ENCODE measurements around the gene PITPNC1.
A peak's percentile ranks its signal among the peaks of the same experiment; 100 is the strongest.

PITPNC1 gene

GRCh38 chr17:67656494-67657203, 279.6 kb downstream of the PITPNC1 start:
- Mint-ChIP-seq H3K27ac (no peak overlapping the region), H3K27me3 (no peaks in the 10 kb centered on the region), H3K4me3 (no peak overlapping the region), H3K9me3 (peaks cover 19% of the 10 kb centered on the region), H3K36me3 (ENCODE audit: low read depth) (peaks cover 39% of the 10 kb centered on the region), H3K4me1 (peaks cover 4% of the 10 kb centered on the region)
- DNase-seq (no peak), ATAC-seq (no peak)

DNA sequence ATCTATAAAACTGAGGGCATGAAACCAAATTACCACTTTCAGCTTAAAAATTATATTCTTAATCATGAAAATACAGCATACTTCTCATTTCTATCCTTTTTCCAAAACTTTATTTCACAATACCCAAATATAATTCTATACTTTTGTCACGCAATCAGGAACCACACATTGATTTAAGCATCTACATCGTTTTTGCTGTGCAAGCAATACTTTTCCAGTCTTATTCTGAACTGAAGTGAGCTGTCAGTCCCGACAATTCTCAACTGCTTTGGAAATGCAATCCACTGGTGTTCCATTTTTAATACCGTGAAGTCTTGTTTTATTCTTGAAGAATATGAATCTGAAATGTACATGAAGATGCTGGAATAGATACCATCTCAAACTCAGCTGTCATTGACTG, 280.5 kb downstream of the PITPNC1 start:
- Mint-ChIP-seq H3K36me3 (ENCODE audit: low read depth) (peaks cover 42% of the 10 kb centered on the region), H3K4me1 (peaks cover 4% of the 10 kb centered on the region), H3K27me3 (no peaks in the 10 kb centered on the region)

DNA sequence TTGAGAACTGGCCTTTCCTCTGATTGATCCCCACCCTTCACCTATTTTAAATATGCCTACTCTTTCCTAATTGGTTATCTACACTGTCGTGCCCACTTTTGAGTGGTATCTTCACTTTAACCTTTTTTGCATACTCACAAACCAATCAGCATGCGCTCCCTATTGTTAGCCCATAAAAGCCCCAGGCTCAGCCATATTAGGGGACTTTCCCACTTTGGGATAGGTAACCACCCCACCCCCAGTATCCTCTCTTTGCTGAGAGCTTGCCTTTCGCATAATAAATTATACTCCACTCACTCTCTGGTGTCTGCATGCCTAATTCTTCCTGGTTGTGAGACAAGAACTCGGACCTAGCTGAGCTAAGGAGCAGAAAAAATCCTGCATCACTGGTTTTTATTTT, 281.2 kb downstream of the PITPNC1 start:
- ATAC-seq (no peak), DNase-seq (no peak)
- H3K4me1 Mint-ChIP-seq = peaks cover 4% of the 10 kb centered on the region
- peaks cover 43% of the 10 kb centered on the region for H3K36me3 Mint-ChIP-seq (ENCODE audit: low read depth)
- no peak overlapping the region for H3K27ac Mint-ChIP-seq
- no peak overlapping the region for H3K4me3 Mint-ChIP-seq
- peaks cover 19% of the 10 kb centered on the region for H3K9me3 Mint-ChIP-seq
- no peaks in the 10 kb centered on the region for H3K27me3 Mint-ChIP-seq

More for the DNA sequence above, 280.5 kb downstream of the PITPNC1 start:
- H3K4me3 Mint-ChIP-seq = no peak overlapping the region
- no peak for ATAC-seq
- peaks cover 19% of the 10 kb centered on the region for H3K9me3 Mint-ChIP-seq
- DNase-seq = no peak
- H3K27ac Mint-ChIP-seq = no peak overlapping the region

- no peaks in the 10 kb centered on the region for H3K27me3 Mint-ChIP-seq
- ATAC-seq (no peak), DNase-seq (no peak)
- peaks cover 4% of the 10 kb centered on the region for H3K4me1 Mint-ChIP-seq
- peaks cover 19% of the 10 kb centered on the region for H3K9me3 Mint-ChIP-seq
- H3K4me3 Mint-ChIP-seq = no peak overlapping the region
- peaks cover 38% of the 10 kb centered on the region for H3K36me3 Mint-ChIP-seq (ENCODE audit: low read depth)
- H3K27ac Mint-ChIP-seq = no peak overlapping the region
Measured at GRCh38 chr17:67659028-67659427, 281.9 kb downstream of the PITPNC1 start.

DNA sequence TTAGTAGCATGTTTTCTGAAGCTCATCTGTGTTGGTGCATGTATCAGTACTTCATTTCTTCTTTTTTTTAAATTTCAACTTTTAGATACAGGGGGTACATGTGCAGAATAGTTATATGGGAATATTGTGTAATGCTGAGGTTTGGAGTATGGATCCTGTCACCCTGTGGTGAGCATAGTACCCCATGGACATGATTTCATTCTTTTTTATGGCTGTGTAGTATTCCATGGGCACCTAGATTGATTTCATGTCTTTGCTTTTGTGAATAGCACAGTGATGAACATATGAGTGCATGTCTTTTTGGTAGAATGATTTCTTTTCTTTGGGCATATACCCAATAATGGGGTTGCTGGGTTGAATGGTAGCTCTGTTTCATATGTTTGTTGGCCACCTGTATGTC, 285.6 kb downstream of the PITPNC1 start:
- Mint-ChIP-seq H3K9me3 (peaks cover 17% of the 10 kb centered on the region), H3K36me3 (ENCODE audit: low read depth) (peaks cover 31% of the 10 kb centered on the region), H3K27me3 (no peaks in the 10 kb centered on the region), H3K27ac (no peak overlapping the region), H3K4me1 (peaks cover 3% of the 10 kb centered on the region), H3K4me3 (no peak overlapping the region)
- ATAC-seq = no peak
- DNase-seq = no peak

GRCh38 chr17:67663457-67663856, 286.4 kb downstream of the PITPNC1 start:
- H3K9me3 Mint-ChIP-seq = peaks cover 14% of the 10 kb centered on the region
- H3K27ac Mint-ChIP-seq = no peak overlapping the region
- H3K4me3 Mint-ChIP-seq = no peak overlapping the region
- no peak for ATAC-seq
- H3K36me3 Mint-ChIP-seq (ENCODE audit: low read depth) = peaks cover 31% of the 10 kb centered on the region
- H3K4me1 Mint-ChIP-seq = peaks cover 3% of the 10 kb centered on the region
- H3K27me3 Mint-ChIP-seq = no peaks in the 10 kb centered on the region
- no peak for DNase-seq

DNA sequence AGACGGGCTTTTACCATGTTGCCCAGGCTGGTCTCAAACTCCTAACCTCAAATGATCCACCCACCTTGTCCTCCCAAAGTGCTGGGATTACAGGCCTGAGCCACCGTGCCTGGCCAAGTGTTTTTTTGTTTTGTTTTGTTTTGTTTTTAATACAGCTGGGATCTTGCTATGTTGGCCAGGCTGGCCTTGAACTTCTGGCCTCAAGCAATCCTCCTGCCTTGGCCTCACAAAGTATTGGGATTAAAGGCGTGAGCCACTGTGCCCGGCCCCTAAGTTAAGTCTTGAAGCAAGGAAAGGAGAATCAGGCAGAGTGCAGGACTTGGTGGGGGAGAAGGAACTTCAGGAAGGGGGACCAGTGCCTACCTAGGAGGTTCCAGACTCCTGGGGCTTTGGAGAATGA, 288.9 kb downstream of the PITPNC1 start:
- peaks cover 4% of the 10 kb centered on the region for H3K9me3 Mint-ChIP-seq
- H3K4me3 Mint-ChIP-seq = no peak overlapping the region
- ATAC-seq = no peak
- peaks cover 25% of the 10 kb centered on the region for H3K36me3 Mint-ChIP-seq (ENCODE audit: low read depth)
- DNase-seq = no peak
- H3K27me3 Mint-ChIP-seq = no peaks in the 10 kb centered on the region
- H3K4me1 Mint-ChIP-seq = peaks cover 3% of the 10 kb centered on the region
- H3K27ac Mint-ChIP-seq = no peak overlapping the region

DNA sequence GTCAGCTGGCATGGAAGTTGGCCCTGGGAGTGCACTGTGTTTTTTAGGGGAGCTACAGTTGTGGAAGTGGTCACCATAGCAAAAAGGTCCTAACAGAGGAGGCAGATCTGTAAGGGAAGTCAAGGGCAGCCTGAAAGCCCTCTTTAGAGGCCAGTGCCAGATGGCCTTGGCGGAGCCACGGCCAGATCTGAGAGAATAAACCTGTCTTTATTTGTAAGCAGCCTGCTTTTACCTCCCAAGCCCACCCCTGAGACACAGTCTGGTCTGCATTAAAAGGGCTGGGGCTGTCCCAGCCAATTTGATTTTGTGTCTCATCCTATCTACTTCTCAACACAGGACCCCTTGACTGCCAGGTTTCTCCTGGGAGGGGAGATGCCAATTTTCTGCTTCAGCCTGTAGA, 289.6 kb downstream of the PITPNC1 start:
- Mint-ChIP-seq H3K27ac (no peak overlapping the region), H3K27me3 (no peaks in the 10 kb centered on the region), H3K9me3 (peaks cover 4% of the 10 kb centered on the region), H3K4me1 (no peaks in the 10 kb centered on the region), H3K4me3 (no peak overlapping the region), H3K36me3 (ENCODE audit: low read depth) (peaks cover 18% of the 10 kb centered on the region)
- DNase-seq (no peak), ATAC-seq (no peak)

GRCh38 chr17:67671493-67671892, 294.4 kb downstream of the PITPNC1 start:
- ATAC-seq = no peak
- H3K9me3 Mint-ChIP-seq = peaks cover 4% of the 10 kb centered on the region
- DNase-seq = no peak
- H3K27me3 Mint-ChIP-seq = no peaks in the 10 kb centered on the region
- H3K4me3 Mint-ChIP-seq = no peak overlapping the region
- no peak overlapping the region for H3K27ac Mint-ChIP-seq
- peaks cover 10% of the 10 kb centered on the region for H3K36me3 Mint-ChIP-seq (ENCODE audit: low read depth)
- no peaks in the 10 kb centered on the region for H3K4me1 Mint-ChIP-seq

- DNase-seq (no peak), ATAC-seq (no peak)
- H3K4me3 Mint-ChIP-seq = no peak overlapping the region
- H3K9me3 Mint-ChIP-seq = peaks cover 4% of the 10 kb centered on the region
- no peaks in the 10 kb centered on the region for H3K4me1 Mint-ChIP-seq
- no peak overlapping the region for H3K27ac Mint-ChIP-seq
- peaks cover 12% of the 10 kb centered on the region for H3K36me3 Mint-ChIP-seq (ENCODE audit: low read depth)
- H3K27me3 Mint-ChIP-seq = no peaks in the 10 kb centered on the region
Measured at GRCh38 chr17:67672592-67673335, 295.7 kb downstream of the PITPNC1 start.

DNA sequence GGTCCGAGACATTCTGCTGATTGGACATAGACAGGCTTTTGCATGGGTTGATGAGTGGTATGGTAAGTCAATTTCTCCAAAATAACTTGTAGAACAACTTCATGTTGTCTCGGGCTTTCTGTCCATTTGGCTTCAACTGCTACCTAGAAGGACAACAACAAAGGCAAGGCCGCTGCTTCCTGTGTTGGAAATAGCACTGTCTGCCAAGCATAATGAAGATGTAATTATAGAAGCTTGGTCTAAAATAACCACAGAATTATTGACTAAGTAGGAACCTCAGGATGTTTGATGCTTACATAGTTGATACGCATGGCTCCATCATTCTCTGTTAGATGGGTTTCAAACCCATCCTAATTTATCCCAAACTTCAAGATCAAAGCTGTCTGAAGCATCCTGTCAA, 298.4 kb downstream of the PITPNC1 start:
- H3K4me3 Mint-ChIP-seq = no peak overlapping the region
- no peaks in the 10 kb centered on the region for H3K27me3 Mint-ChIP-seq
- DNase-seq (no peak), ATAC-seq (no peak)
- no peaks in the 10 kb centered on the region for H3K9me3 Mint-ChIP-seq
- no peak overlapping the region for H3K27ac Mint-ChIP-seq
- H3K4me1 Mint-ChIP-seq = peaks cover 12% of the 10 kb centered on the region
- H3K36me3 Mint-ChIP-seq (ENCODE audit: low read depth) = peaks cover 2% of the 10 kb centered on the region

DNA sequence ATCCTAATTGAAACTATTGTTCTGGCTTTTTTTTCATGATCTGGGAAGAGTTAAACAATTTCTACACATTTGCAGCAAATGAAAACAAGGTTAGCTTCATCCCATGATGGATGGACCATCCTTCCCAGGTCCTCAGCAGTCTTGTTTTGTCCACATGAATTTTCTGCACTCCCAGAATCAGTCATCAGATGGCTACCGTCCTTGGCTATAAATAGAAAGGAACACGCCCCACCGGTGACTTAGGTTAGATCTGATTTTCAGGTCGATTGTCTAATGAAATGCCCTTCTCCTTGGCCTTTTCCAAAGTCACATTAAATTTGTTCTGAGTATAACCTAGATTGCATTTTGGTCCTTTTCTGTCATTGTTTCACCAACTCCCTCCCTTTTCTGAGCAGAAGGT, 299.2 kb downstream of the PITPNC1 start:
- peaks cover 18% of the 10 kb centered on the region for H3K4me1 Mint-ChIP-seq
- no peaks in the 10 kb centered on the region for H3K9me3 Mint-ChIP-seq
- no peak overlapping the region for H3K27ac Mint-ChIP-seq
- H3K4me3 Mint-ChIP-seq = no peak overlapping the region
- H3K36me3 Mint-ChIP-seq (ENCODE audit: low read depth) = peaks cover 2% of the 10 kb centered on the region
- H3K27me3 Mint-ChIP-seq = no peaks in the 10 kb centered on the region
- ATAC-seq = no peak
- DNase-seq = no peak

GRCh38 chr17:67678414-67678813, 301.3 kb downstream of the PITPNC1 start:
- peaks cover 18% of the 10 kb centered on the region for H3K4me1 Mint-ChIP-seq
- H3K27me3 Mint-ChIP-seq = no peaks in the 10 kb centered on the region
- H3K9me3 Mint-ChIP-seq = no peaks in the 10 kb centered on the region
- no peak for ATAC-seq
- H3K36me3 Mint-ChIP-seq (ENCODE audit: low read depth) = peaks cover 2% of the 10 kb centered on the region
- DNase-seq = no peak
- H3K4me3 Mint-ChIP-seq = no peak overlapping the region
- H3K27ac Mint-ChIP-seq = no peak overlapping the region

- Mint-ChIP-seq H3K4me3 (no peak overlapping the region), H3K27ac (peak overlapping the region; percentile 48), H3K4me1 (peaks cover 18% of the 10 kb centered on the region), H3K27me3 (no peaks in the 10 kb centered on the region), H3K9me3 (no peaks in the 10 kb centered on the region), H3K36me3 (ENCODE audit: low read depth) (peaks cover 2% of the 10 kb centered on the region)
- no peak for ATAC-seq
- DNase-seq = no peak
Measured at GRCh38 chr17:67679225-67679624, 302.1 kb downstream of the PITPNC1 start.

- H3K27ac Mint-ChIP-seq = peak overlapping the region; percentile 48
- no peaks in the 10 kb centered on the region for H3K27me3 Mint-ChIP-seq
- peaks cover 2% of the 10 kb centered on the region for H3K36me3 Mint-ChIP-seq (ENCODE audit: low read depth)
- H3K4me1 Mint-ChIP-seq = peaks cover 18% of the 10 kb centered on the region
- DNase-seq (no peak), ATAC-seq (no peak)
- H3K9me3 Mint-ChIP-seq = no peaks in the 10 kb centered on the region
- no peak overlapping the region for H3K4me3 Mint-ChIP-seq
Measured at GRCh38 chr17:67679721-67680120, 302.6 kb downstream of the PITPNC1 start.

Data from activated naive CD8-positive, alpha-beta T cell treated with anti-CD3 and anti-CD28 coated beads, Interleukin-2, amount 50 U/mL, for 24 hours (primary cell).